Forelimb muscle (tissue), 1 donor: ENCODE results near the gene COMT. TPM values are rescaled to one million over a fixed set of nuclear protein-coding genes. Genes with fewer than 3 reads are reported as not detected.

Experiments
- DNase-seq: peaks from one replicate; pipeline ENCODE4 v3.0.0-alpha.2; 2013; ENCODE audit warnings: low read depth
- polyA plus RNA-seq: library from polyadenylated mRNA; unstranded; fragments of 120-200 nt; gene quantifications from one replicate; pipeline ENCODE4 v1.2.1, GENCODE V29; 2013; ENCODE audit not compliant: insufficient read length

COMT gene
- polyA plus RNA-seq, 1 donor = 90.1 TPM

- DNase-seq = no peak
Observed at GRCh38 chr22:19968450-19968891, 26.9 kb downstream of the COMT start.

GRCh38 chr22:19969141-19969928 is 27.8 kb downstream of the COMT start:
- no peak for DNase-seq

GRCh38 chr22:19970031-19970478 is 28.5 kb downstream of the COMT start:
- no peak for DNase-seq

- DNase-seq = no peak
Observed at GRCh38 chr22:19970479-19971275, 29.1 kb downstream of the COMT start.

- no peak for DNase-seq
Observed at GRCh38 chr22:19971276-19972124, 29.9 kb downstream of the COMT start.

GRCh38 chr22:19972251-19972650 is 30.7 kb downstream of the COMT start:
- no peak for DNase-seq

GRCh38 chr22:19972652-19973550 is 31.3 kb downstream of the COMT start:
- DNase-seq = no peak

GRCh38 chr22:19973551-19974267 is 32.1 kb downstream of the COMT start:
- no peak for DNase-seq

GRCh38 chr22:19974268-19974861 is 32.8 kb downstream of the COMT start:
- no peak for DNase-seq

GRCh38 chr22:19974935-19975706 is 33.5 kb downstream of the COMT start:
- no peak for DNase-seq

- DNase-seq = no peak
Observed at GRCh38 chr22:19975707-19976035, 34.1 kb downstream of the COMT start.

GRCh38 chr22:19976671-19977070 is 35.1 kb downstream of the COMT start:
- no peak for DNase-seq

GRCh38 chr22:19977296-19978243 is 36.0 kb downstream of the COMT start:
- DNase-seq = no peak

- no peak for DNase-seq
Observed at GRCh38 chr22:19978748-19979147, 37.2 kb downstream of the COMT start.

- DNase-seq = no peak
Observed at GRCh38 chr22:19979712-19980493, 38.3 kb downstream of the COMT start.

GRCh38 chr22:19980766-19981165 is 39.2 kb downstream of the COMT start:
- DNase-seq = no peak
